C4-2B (cell line): ENCODE measurements around the gene NCKAP5.

Source experiments
- CTCF ChIP-seq: fragments of 450-650 bp; conservative IDR thresholded peaks from 2 replicates; pipeline ENCODE4 v1.5.1; 2017; ENCODE audit warnings: mild to moderate bottlenecking
- ZFX ChIP-seq: fragments of 450-650 bp; IDR thresholded peaks from 2 replicates; pipeline ENCODE4 v1.6.1; 2017

- no peak for TF ChIP-seq CTCF
- no peak for TF ChIP-seq ZFX
Observed at GRCh38 chr2:132734961-132735360, 833.3 kb downstream of the NCKAP5 start.
